ENCODE results near the gene MAPK13. TPM values are rescaled to one million over a fixed set of nuclear protein-coding genes. Genes with fewer than 3 reads are reported as not detected.

Gene MAPK13
- polyA plus RNA-seq, 1 donor from 2014 or later = 1.8 TPM

DNA sequence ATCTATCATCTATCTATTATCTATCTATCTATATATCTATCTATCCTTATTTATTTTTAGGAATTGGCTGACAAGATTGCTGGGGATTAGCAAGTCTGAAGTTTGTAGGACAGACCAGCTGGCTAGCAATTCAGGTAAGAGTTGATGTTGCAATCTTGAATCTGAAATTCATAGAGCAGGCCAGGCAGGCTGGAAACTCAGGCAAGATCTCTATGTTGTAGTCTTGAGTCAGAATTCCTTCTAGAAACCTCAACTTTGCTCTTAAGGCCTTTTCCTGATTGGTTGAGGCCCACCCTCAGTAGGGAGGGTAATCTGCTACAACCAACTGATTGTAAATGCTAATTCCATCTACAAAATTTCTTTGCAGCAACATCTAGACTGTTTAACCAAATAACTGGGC is 19.2 kb downstream of the MAPK13 start:
- Histone ChIP-seq H4K20me1 (ENCODE audit: insufficient read depth) (no peaks in the 10 kb centered on the region), H3K4me2 (ENCODE audit: low read length) (no peak overlapping the region), H3K27me3 (ENCODE audit: insufficient read depth, low read depth, low read length) (no peaks in the 10 kb centered on the region), H3K36me3 (ENCODE audit: insufficient read depth, low read length) (no peaks in the 10 kb centered on the region), H3K4me3 (ENCODE audit: low read length) (no peak overlapping the region), H2AFZ (ENCODE audit: low read depth, low read length) (no peak overlapping the region), H3K27ac (ENCODE audit: low read length) (no peak overlapping the region), H3K9ac (ENCODE audit: low read length) (no peak overlapping the region), H3K79me2 (replicated peaks; ENCODE audit: insufficient read depth, low read length) (no peaks in the 10 kb centered on the region), H3F3A (ENCODE audit: insufficient read depth, low read length, poor library complexity, severe bottlenecking) (no peaks in the 10 kb centered on the region), H3K9me2 (ENCODE audit: insufficient read depth, low read length) (no peaks in the 10 kb centered on the region), H3K9me3 (ENCODE audit: low read length) (no peaks in the 10 kb centered on the region)
- TF ChIP-seq MXI1 (conservative IDR thresholded peaks at IDR 0.05; ENCODE audit: poor library complexity, severe bottlenecking) (no peak), SMC3 (conservative IDR thresholded peaks at IDR 0.05; ENCODE audit: poor library complexity) (no peak), EP300 (conservative IDR thresholded peaks at IDR 0.05; ENCODE audit: poor library complexity, severe bottlenecking) (no peak), TAF1 (IDR thresholded peaks at IDR 0.05; ENCODE audit: low read depth) (no peak), EZH2 (IDR thresholded peaks at IDR 0.05; ENCODE audit: borderline replicate concordance, insufficient read depth, low read length, poor library complexity, severe bottlenecking) (no peak), POLR2AphosphoS5 (IDR thresholded peaks at IDR 0.05) (no peak), RAD21 (conservative IDR thresholded peaks at IDR 0.05) (no peak)
- TF ChIP-seq, protein P1, sequence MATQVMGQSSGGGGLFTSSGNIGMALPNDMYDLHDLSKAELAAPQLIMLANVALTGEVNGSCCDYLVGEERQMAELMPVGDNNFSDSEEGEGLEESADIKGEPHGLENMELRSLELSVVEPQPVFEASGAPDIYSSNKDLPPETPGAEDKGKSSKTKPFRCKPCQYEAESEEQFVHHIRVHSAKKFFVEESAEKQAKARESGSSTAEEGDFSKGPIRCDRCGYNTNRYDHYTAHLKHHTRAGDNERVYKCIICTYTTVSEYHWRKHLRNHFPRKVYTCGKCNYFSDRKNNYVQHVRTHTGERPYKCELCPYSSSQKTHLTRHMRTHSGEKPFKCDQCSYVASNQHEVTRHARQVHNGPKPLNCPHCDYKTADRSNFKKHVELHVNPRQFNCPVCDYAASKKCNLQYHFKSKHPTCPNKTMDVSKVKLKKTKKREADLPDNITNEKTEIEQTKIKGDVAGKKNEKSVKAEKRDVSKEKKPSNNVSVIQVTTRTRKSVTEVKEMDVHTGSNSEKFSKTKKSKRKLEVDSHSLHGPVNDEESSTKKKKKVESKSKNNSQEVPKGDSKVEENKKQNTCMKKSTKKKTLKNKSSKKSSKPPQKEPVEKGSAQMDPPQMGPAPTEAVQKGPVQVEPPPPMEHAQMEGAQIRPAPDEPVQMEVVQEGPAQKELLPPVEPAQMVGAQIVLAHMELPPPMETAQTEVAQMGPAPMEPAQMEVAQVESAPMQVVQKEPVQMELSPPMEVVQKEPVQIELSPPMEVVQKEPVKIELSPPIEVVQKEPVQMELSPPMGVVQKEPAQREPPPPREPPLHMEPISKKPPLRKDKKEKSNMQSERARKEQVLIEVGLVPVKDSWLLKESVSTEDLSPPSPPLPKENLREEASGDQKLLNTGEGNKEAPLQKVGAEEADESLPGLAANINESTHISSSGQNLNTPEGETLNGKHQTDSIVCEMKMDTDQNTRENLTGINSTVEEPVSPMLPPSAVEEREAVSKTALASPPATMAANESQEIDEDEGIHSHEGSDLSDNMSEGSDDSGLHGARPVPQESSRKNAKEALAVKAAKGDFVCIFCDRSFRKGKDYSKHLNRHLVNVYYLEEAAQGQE (IDR thresholded peaks at IDR 0.05; ENCODE audit: borderline replicate concordance) = no peak
- TF ChIP-seq, protein P2, sequence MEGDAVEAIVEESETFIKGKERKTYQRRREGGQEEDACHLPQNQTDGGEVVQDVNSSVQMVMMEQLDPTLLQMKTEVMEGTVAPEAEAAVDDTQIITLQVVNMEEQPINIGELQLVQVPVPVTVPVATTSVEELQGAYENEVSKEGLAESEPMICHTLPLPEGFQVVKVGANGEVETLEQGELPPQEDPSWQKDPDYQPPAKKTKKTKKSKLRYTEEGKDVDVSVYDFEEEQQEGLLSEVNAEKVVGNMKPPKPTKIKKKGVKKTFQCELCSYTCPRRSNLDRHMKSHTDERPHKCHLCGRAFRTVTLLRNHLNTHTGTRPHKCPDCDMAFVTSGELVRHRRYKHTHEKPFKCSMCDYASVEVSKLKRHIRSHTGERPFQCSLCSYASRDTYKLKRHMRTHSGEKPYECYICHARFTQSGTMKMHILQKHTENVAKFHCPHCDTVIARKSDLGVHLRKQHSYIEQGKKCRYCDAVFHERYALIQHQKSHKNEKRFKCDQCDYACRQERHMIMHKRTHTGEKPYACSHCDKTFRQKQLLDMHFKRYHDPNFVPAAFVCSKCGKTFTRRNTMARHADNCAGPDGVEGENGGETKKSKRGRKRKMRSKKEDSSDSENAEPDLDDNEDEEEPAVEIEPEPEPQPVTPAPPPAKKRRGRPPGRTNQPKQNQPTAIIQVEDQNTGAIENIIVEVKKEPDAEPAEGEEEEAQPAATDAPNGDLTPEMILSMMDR (IDR thresholded peaks at IDR 0.05; ENCODE audit: poor library complexity, severe bottlenecking) = no peak

DNA sequence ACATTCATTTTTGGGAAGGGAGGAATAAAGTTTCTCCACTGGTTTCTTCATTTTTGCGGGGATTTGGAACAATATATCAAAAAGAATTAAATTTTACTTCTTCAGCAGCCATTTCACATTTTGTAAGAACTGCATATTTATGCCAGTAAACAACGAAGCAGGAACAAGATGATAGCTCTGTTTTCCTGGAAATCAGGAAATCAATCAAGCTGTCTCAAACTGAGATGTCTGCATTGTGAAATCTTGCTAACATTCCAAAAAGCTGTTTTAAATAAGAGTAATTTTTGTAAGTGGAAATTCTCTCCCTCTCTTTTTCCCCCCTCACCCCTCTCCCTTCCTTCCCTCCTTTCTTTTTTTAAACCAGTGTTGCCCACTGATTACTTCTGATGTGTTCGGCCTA is 20.0 kb downstream of the MAPK13 start:
- no peaks in the 10 kb centered on the region for H3K9me2 ChIP-seq (ENCODE audit: insufficient read depth, low read length)
- no peaks in the 10 kb centered on the region for H3K79me2 ChIP-seq (replicated peaks; ENCODE audit: insufficient read depth, low read length)
- TF ChIP-seq EZH2 (IDR thresholded peaks at IDR 0.05; ENCODE audit: borderline replicate concordance, insufficient read depth, low read length, poor library complexity, severe bottlenecking) (no peak), TAF1 (IDR thresholded peaks at IDR 0.05; ENCODE audit: low read depth) (no peak), MXI1 (conservative IDR thresholded peaks at IDR 0.05; ENCODE audit: poor library complexity, severe bottlenecking) (no peak), POLR2AphosphoS5 (IDR thresholded peaks at IDR 0.05) (no peak), EP300 (conservative IDR thresholded peaks at IDR 0.05; ENCODE audit: poor library complexity, severe bottlenecking) (no peak), RAD21 (conservative IDR thresholded peaks at IDR 0.05) (no peak), SMC3 (conservative IDR thresholded peaks at IDR 0.05; ENCODE audit: poor library complexity) (no peak)
- TF ChIP-seq, protein P1 (IDR thresholded peaks at IDR 0.05; ENCODE audit: borderline replicate concordance) = no peak
- TF ChIP-seq, protein P2 (IDR thresholded peaks at IDR 0.05; ENCODE audit: poor library complexity, severe bottlenecking) = no peak
- H3K27me3 ChIP-seq (ENCODE audit: insufficient read depth, low read depth, low read length) = no peaks in the 10 kb centered on the region
- H4K20me1 ChIP-seq (ENCODE audit: insufficient read depth) = no peaks in the 10 kb centered on the region
- H3K36me3 ChIP-seq (ENCODE audit: insufficient read depth, low read length) = no peaks in the 10 kb centered on the region
- H2AFZ ChIP-seq (ENCODE audit: low read depth, low read length) = no peak overlapping the region
- no peaks in the 10 kb centered on the region for H3F3A ChIP-seq (ENCODE audit: insufficient read depth, low read length, poor library complexity, severe bottlenecking)
- H3K4me2 ChIP-seq (ENCODE audit: low read length) = no peak overlapping the region
- no peaks in the 10 kb centered on the region for H3K9me3 ChIP-seq (ENCODE audit: low read length)
- H3K4me3 ChIP-seq (ENCODE audit: low read length) = no peak overlapping the region
- no peak overlapping the region for H3K9ac ChIP-seq (ENCODE audit: low read length)
- H3K27ac ChIP-seq (ENCODE audit: low read length) = no peak overlapping the region
